NCI-H82 treated with DMSO at 0.1 percent for 48 hours (cell line): ENCODE results near the gene GJB5.
"Not testable (repeated sequence)": the region's sequence is repeated elsewhere in the genome, so short reads cannot be mapped to it uniquely, and the experiment has no call there.

Experiments used
- DNase-seq: peaks from one replicate; lab custom pipeline; 2025; ENCODE audit not compliant: unreplicated experiment; lab: John Stamatoyannopoulos, UW

Gene GJB5

DNA sequence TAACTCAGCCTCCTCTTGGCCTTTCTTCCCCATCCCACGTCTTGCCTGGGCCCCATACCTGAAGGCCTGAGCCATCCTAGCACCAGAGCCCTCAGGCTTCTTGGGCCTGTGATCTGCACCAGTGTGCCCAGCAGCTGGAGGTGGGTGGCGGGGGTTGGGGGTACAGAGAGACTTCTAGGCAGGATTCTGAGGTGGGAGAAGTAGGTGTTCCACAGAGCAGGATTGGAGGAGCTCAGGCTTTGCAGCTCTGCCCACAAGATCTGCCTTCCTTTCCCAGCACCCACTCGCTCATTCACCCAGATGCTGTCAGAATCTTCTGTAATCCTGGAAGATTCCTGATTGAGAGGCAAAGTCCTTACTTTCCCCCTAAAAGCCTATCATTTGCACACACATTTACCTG, 10.0 kb upstream of the GJB5 start:
- DNase-seq: no peak

DNA sequence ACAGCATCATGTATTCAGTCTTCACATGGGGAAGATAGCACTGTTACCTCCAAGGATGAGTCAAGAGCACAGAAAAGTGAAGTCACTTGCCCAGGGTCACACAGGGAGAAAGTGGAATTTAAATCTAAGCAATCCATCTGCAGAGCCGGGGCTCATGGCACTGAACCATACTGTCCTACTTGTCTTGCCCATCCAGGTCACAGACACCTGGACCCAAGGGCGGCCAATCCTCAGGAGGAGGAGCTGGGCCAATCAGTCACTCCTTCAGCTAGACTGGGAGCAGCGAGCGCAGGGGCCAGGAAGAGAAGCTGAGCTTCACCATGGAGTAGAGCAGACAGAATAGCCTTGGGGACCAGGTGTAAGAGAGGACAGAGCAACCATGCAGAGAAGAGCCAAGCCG, 9.2 kb upstream of the GJB5 start:
- no peak for DNase-seq

DNA sequence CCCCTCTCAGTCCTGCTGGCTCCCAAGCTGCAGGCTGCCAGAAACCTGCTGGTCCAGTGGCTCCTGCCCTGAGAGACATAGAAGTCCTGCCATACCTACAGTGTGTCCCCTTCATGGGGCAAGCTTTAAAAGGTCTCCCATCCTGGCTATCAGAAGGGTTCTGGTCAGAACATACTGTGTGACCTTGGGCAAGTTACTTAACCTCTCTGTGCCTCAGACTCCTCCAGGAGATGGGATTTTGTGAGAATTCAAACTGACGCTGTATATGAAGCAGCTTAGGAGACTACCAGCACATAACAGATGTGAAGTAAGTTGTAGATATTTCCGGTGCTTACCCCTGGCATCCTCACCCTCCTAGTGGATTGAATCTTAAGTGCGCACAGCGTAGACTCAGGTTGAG, 8.7 kb upstream of the GJB5 start:
- DNase-seq: no peak

DNA sequence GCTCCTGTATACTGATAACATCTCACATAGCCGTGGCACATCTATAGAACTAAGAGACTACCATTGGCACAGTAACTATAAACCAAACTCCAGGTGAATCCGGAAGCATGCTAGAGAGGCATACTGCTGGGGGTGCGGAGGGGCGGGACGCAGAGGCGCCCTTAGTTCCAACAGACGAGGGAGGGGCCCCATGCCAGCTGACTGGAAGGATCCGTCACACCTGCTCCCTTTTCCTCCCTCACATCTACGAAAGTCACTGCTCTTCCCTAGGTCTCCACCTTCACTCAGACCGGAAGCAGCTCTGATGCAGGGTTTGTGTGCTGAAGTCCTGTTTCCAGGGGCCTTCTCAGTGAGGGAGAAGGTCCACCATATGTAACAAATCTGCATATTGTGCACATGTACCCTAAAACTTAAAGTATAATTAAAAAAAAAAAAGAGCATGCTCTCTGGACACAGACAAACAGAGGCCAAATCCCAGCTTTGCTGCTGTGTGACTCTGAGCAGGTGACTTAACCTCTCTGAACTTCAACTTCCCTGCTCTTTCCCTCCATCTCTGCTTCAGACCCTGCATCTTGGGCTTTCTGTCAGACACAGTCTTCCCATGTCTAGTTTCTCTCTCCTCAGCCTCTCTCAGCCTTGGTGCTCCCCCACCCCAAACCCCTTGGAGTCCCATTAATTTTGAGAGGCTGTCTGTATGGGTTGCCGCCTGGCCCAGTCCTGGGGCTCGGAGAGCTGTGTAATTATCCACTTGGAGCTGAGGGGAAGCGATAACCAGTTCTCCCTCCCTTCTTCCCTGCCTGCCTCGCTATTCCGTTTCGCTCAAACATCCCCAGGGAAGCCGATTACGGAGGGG, 7.8 kb upstream of the GJB5 start:
- no peak for DNase-seq

DNA sequence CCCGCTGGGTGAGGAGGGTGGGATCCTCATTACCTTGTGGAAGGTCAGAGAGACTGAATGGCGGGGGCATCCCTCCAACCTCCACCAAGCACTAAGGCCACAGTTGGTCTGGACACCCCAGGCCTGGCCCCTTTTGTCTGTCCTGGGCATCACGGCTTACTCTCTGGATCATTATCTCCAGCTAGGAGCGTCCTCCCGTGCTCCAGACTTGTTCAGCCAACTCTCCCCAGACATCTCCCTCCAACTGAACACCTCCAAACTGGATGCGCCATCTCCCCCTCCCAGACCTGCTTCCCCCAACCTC, 7.3 kb upstream of the GJB5 start:
- DNase-seq: no peak

DNA sequence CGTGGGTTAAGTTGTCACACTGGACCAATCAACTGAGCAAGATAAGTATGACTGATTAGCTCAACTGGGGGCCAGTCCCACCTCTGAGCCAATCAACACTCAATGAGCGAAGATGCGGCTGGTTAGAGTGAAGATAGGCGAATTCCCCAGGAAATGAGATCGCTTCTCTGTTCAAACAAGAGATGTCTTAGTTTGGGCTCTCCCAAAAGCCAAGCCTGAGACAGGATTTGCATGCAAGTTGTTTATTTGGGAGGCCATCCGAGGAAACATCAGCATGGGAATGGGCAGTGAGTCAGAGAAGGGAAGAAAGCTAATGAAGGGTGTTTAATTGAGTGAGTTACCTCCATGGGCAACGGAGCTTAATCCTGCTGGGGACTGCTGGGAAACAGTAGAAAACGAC, 4.9 kb upstream of the GJB5 start:
- DNase-seq: no peak

DNA sequence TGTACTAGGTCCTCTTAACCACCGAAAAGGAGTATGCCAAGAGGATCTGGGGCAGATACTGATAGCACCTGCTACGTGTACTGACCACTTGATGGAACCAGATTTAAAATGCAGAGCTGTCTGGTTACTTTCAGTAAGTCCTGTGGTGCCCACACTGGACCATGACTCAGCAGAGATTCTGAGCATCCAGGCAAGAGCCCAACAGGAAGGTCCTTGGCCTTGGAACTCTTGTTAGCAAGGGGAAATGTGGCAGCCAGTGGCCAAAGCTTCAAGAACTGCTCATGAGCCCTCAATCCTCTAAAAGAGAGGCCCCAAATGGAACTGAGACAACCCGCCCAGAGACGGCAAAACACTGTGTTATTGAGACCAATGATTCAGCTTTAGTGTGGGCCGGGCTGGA, 4.2 kb upstream of the GJB5 start:
- no peak for DNase-seq

DNA sequence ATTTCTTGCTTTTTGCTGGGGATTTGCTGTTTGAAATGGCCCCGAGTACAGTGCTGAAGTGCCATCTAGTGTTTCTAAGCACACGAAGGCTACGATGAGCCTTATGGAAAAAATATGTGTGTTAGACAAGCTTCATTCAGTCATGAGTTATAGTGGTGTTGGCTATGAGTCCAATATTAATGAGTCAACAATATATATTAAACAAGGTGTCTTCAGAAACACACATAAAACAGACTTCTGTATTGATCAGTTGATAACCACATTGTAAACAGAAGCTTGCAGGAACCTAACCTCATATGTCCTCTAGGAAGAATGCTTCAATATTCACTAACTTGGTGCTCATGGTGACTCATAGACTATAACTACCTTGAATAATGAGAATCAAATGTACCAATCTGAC, 1.7 kb upstream of the GJB5 start:
- no peak for DNase-seq

DNA sequence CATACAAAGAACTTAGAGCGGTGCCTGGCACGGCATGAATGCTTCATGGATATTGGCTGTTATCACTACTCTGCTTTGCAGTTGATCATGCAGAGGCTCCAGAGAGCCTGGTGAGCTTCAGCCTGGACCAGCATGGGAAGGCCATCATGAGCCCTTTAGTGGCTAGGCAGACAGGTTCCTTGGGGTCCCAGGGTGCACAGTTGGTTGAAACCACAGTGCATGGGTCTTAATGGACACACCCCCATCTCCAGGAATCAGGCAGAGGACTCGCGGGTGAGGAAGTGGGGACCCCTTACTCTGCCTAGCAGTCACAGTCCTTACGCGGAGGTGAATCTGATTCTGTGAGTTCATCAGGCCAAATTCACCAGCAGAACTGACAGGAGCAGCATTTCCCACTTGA, 1.1 kb downstream of the GJB5 start:
- DNase-seq: no peak

DNA sequence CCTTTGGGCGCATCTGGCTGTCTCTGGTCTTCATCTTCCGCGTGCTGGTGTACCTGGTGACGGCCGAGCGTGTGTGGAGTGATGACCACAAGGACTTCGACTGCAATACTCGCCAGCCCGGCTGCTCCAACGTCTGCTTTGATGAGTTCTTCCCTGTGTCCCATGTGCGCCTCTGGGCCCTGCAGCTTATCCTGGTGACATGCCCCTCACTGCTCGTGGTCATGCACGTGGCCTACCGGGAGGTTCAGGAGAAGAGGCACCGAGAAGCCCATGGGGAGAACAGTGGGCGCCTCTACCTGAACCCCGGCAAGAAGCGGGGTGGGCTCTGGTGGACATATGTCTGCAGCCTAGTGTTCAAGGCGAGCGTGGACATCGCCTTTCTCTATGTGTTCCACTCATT, 2.5 kb downstream of the GJB5 start:
- no peak for DNase-seq

DNA sequence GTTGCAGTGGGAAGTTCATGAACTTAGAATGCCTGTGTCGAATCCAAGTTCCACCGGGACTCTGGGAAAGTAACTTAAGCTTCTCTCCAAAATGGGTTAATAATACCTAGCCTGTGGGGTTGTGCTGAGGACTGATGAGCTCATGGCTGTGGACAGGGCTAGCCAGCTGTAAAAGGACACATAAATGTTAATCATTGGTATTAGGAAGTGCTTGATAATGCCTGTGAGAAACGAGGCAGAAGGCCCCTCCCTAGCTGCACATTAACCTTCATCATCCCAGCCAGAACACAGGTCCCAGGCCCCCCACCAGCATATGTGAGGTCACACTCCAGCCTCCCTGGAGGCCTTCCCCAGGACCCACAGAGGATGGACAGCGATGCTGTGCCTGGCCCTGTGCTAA, 3.9 kb downstream of the GJB5 start:
- DNase-seq: no peak

DNA sequence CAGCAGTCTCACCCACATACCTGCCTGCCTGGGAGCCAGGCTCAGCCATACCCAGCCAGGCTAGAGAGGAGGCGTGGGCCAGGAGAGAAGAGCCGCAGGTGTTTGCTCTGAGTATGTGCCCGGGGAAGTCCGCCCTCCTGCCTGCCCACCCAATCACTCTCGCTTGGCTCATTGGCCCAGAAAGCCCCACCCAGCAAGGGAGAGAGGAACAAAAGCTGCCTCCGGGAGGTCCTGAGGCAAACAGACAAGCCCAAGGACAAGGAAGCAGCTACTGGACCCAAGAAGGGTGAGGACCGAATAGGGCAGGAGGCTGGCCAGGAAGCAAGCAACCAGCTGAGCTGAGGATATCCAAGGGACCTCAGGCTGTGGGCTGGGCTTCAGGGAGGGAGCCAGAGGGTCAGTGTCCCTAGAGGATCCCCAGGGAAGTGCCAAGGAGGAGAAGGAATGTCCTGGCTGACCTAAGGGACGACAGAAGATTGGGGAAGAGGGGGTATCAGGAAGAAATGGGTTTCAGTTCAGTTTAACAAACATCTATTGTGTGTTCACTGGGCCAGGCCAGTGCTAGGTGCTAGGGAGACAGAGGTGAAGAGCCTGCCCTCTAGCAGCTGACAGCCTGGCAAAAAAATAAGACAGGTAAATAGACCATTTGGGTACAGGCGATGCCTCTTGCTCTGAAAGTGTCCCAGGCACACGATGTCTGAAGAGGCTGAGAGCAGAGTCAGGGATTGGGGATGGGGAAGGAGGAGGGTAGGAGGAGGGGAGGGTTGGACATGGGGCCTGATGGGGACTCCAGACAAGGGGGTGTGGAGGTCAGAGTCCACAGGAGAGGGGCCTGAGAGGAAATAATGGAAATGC, 4.9 kb downstream of the GJB5 start, which contains the start of gene GJB4:
TSS of gene GJB4 (plus strand) at position 238 of the 855 bp plus-strand sequence. CDS start 1,515 bp downstream, outside the sequence.
- no peak for DNase-seq

DNA sequence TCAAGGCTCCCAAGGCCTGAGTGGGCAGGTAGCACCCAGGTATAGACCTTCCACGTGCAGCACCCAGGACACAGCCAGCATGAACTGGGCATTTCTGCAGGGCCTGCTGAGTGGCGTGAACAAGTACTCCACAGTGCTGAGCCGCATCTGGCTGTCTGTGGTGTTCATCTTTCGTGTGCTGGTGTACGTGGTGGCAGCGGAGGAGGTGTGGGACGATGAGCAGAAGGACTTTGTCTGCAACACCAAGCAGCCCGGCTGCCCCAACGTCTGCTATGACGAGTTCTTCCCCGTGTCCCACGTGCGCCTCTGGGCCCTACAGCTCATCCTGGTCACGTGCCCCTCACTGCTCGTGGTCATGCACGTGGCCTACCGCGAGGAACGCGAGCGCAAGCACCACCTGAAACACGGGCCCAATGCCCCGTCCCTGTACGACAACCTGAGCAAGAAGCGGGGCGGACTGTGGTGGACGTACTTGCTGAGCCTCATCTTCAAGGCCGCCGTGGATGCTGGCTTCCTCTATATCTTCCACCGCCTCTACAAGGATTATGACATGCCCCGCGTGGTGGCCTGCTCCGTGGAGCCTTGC, 6.4 kb downstream of the GJB5 start:
- no peak for DNase-seq

DNA sequence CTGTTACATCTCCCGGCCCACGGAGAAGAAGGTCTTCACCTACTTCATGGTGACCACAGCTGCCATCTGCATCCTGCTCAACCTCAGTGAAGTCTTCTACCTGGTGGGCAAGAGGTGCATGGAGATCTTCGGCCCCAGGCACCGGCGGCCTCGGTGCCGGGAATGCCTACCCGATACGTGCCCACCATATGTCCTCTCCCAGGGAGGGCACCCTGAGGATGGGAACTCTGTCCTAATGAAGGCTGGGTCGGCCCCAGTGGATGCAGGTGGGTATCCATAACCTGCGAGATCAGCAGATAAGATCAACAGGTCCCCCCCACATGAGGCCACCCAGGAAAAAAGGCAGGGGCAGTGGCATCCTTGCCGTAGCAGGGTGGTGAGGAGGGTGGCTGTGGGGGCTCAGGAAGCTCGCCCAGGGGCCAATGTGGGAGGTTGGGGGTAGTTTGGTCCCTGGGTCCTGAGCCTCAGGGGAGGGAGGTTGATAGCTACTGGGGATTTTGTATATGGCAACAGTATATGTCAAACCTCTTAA, 7.0 kb downstream of the GJB5 start:
- DNase-seq: no peak

DNA sequence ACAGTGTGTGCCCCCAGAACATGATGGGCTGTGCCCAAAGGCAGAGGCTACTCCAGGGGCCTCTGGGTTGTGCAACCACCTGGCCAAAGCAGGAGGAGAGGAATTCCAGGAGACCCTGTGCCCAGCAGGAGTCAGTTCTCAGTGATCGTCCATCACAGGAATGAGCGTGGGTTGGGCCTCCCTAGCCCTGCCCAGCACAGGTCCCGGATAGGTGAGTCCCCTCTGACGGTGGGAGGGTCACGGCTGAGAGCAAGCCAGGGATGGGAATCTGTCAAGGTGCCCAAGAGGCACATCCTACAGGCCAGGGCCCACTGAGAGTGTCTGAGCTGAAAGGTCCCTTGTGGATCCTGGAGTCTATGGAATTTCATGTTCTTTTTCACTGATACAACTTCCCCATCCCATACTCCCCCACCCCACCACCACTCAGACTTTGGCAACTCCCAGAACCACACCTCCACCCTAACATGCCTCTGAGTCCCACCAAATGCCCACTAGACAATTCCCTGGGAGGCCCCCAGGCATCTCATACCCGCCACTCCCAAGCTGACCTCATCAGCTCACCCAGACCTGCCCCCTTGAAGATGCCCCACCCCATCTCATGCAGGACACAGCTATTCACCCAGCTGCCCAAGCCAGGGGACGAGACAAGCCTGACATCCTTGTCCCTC, 7.8 kb downstream of the GJB5 start:
- no peak for DNase-seq

DNA sequence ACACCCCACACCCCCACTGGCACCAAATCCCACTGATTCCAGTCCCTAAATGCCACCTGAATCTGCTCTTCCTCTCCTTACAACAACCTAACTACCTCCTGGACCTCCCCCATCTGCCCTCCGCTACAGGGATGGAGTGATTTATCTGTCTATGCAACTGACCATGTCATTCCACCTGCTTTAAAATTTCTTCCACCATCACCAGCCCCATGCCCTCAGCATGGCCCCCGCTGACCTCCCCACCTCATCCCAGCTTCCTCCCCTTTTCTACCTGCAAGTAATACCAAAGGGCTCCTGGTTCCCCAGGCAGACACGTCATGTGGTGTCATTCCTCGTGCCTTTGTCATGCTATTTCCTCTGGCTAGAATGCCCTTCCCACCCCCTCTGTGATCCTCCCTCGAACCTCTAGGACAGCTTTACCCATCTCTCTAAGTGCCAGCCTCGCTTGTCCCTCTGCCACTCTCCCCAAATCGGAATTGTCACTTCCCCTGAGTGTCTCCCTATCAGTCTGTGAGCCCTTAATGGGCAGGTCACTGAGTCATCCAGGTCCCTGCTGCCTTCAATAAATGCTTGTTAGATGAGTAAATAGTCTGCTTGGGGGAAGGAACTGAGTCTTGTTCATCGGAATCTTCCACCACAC, 8.4 kb downstream of the GJB5 start:
- no peak for DNase-seq

DNA sequence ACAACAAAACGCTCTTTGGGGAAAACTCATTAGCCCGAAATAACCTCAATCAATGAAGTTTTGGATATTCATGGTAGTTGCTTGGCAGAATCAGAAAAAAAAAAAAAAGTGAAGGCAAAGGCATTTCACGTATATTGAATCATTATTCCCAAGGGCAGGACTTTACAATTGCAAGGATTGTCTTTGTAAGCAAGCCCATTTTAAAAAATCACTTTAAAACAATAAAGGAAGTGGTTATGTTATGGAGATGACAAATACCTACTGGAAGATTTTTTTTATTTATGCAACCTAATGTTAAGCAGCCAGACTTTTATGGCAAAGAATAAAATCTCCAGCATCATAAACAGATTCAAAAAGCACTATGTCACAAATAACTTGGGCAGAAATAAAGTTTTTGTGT, 14.0 kb downstream of the GJB5 start:
- DNase-seq: no peak

DNA sequence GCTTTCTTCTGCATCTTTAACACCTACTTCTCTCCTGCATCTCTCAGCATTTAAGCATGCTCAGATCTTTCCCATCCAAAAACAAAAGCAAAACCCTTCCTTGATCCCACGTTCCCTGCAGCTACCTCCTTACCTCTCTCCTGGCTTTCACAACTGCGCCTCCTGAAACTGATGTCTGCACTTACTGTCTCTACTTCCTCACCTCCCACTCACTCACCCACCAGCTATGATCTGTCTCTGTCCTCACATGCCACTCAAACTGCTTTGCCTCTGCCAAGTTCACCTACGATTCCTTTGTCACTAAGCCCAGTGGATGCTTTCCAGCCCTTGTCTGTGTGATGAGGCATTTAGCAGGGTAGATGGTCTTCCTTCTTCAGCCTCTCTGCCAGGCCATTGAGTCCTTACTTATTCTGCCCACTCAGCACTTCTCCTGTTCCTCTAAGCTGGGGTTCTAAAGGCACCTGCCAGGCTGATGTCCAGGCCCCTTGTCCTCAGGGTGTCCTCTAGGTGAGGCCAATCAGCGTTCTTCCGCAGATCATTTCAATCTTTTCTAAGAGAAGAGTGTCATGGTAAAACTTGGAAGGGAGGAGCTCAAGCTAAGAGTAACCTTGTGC, 16.2 kb downstream of the GJB5 start:
- no peak for DNase-seq

DNA sequence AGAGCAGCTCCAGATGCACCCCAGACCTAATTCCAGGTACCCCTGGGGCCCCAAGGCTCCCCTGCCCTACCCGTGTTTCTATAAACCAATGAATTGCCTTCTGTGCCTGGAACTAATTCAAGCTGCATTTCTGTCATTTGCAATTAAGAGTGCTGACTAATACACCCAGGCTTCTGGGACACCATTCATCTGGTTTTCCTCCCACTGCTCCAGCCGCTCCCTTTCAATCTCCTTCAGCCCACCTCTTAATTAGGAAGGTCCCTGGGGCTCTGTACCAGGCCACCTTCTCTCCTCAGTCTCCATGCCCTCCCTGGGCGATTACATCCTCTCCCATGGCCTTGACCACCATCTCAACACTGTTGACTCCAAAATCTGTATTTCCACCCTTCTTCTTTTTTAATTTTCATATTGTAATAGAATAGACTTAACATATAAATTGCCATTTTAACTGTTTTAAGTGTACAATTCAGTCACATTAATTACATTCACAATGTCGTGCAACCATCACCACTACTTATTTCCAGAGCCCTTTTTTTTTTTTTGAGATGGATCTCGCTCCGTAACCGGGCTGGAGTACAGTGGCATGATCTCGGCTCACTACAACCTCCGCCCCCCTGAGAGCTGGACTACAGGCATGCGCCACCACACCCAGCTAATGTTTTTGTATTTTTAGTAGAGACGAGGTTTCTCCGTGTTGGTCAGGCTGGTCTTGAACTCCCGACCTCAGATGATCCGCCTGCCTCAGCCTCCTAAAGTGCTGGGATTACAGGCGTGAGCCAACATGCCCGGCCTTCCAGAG, 16.9 kb downstream of the GJB5 start:
- no peak for DNase-seq

DNA sequence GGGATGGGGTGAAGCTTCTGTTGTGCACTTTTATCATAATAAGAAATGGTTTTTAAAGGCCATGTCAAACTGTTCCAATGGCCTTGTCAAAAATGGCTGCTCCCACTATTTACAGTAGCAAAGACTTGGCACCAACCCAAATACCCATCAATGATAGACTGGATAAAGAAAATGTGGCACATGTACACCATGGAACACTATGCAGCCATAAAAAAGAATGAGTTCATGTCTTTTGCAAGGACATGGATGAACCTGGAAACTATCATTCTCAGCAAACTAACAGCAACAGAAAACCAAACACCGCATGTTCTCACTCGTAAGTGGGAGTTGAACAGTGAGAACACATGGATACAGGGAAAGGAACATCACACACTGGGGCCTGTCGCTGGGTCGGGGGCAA, 18.3 kb downstream of the GJB5 start:
- not testable (repeated sequence) for DNase-seq
